ENCODE results near the gene KCNN3.

DNA sequence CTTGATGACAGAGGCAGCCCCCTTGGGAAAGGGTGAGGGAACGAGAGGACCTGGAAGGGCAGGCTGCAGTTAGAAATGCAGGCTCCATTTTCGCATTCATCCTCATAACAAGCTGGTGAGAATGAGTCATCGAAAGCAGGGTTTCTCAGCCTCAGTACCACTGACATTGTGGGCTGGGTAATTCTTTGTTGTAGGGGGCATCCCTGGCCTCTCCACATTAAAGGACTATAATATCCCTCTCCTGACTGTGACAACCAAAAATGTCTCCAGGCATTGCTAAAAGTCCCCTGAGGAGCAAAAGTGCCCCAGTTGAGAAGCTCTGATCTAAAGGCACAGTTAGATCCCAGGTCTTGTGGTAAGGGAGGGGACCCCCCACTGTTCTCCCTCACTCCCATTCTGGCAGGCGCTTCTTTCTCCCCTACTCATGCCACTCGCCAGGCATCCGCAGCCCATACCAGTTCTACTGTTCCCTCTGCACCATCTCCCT lies 20.4 kb downstream of the KCNN3 start:
- no peak for TF ChIP-seq TAF1 (IDR thresholded peaks at IDR 0.05; ENCODE audit: borderline replicate concordance, low read depth, low read length)
- no peak for TF ChIP-seq POLR2A (IDR thresholded peaks at IDR 0.05; ENCODE audit: low read depth, low read length)
